HepG2 (cell line): Measurements from ENCODE around the gene TTC32. TPM values are rescaled to one million over a fixed set of nuclear protein-coding genes. Genes with fewer than 3 reads are reported as not detected.

Source experiments
- ATAC-seq: fragments of 200-7000 bp; cut with Tn5 transposase; 3 replicates; pipeline ENCODE4 v1.9.1; 2020; ENCODE audit warnings: mild to moderate bottlenecking, moderate library complexity
- BruUV-seq: library from RNA; stranded (reverse); fragments of 400-500 nt; replicated peaks from 2 replicates; lab custom pipeline; 2021; lab: Mats Ljungman, UMichigan
- CTCF ChIA-PET: fragments of 300-600 bp; formaldehyde crosslinking; extraction: SDS; loops from one replicate; lab custom pipeline; 2021; ENCODE audit warnings: low total read pairs, inconsistent platforms, low intra/inter-chr PET ratio; lab: Yijun Ruan, JAX
- POLR2A ChIA-PET: fragments of 350-600 bp; sonication (Branson Sonifier 250); formaldehyde crosslinking; loops from one replicate; lab custom pipeline; 2020; ENCODE audit warnings: antibody characterized with exemption, inconsistent platforms; lab: Yijun Ruan, JAX
- DNase-seq: peaks from one replicate; pipeline ENCODE4 v3.0.0-alpha.2; 2015; ENCODE audit warnings: low spot score
- FAIRE-seq: peaks from 3 replicates; lab custom pipeline; 2011; peaks lifted over from hg19 to GRCh38; lab: Jason Lieb, UNC
- H2AFZ ChIP-seq: one replicate; pipeline ENCODE4 v1.6.1; 2011; ENCODE audit warnings: low read length, inconsistent platforms
- H3K27ac ChIP-seq: fragments of 300-600 bp; 3 replicates; pipeline ENCODE4 v1.8.0; 2011; ENCODE audit warnings: mixed run types, mild to moderate bottlenecking, mixed read lengths, low read length, inconsistent platforms; ENCODE audit not compliant: insufficient read depth; ENCODE audit errors: extremely low read length
- H3K27me3 ChIP-seq, 2 experiments: fragments of 200-600 bp in 1 of 2; 2 replicates in 1 of 2; 3 replicates in 1 of 2; pipeline versions ENCODE4 v1.6.0 to v1.8.0; 2011; ENCODE audit warnings: low read length in 2 of 2, mild to moderate bottlenecking in 2 of 2, moderate library complexity in 2 of 2, inconsistent platforms in 1 of 2; ENCODE audit not compliant: insufficient read depth in 2 of 2, control insufficient read depth in 1 of 2
- H3K36me3 ChIP-seq, 2 experiments: fragments of 200-600 bp in 1 of 2; replicated peaks in 1 of 2; 2 replicates in 1 of 2; 3 replicates in 1 of 2; pipeline versions ENCODE4 v1.5.1 to v1.8.0; 2011; ENCODE audit warnings: low read length in 2 of 2, inconsistent platforms in 1 of 2; ENCODE audit not compliant: insufficient read depth in 2 of 2, control insufficient read depth in 1 of 2
- H3K4me1 ChIP-seq: 2 replicates; pipeline ENCODE4 v1.5.1; 2012; ENCODE audit warnings: low read length, inconsistent platforms; ENCODE audit not compliant: insufficient read depth
- H3K4me2 ChIP-seq: 2 replicates; pipeline ENCODE4 v1.6.0; 2011; ENCODE audit warnings: low read depth, low read length, inconsistent platforms
- H3K4me3 ChIP-seq, 3 experiments: fragments of 200-600 bp in 1 of 3; sonication (generic), shearing (Covaris generic) in 1 of 3; replicated peaks in 1 of 3; 2 replicates each; pipeline ENCODE4 v1.5.1; 2011 to 2016; ENCODE audit warnings: low read length in 3 of 3, inconsistent platforms in 2 of 3, low read depth in 2 of 3, mild to moderate bottlenecking in 2 of 3, control low read depth in 1 of 3, mixed read lengths in 1 of 3; ENCODE audit not compliant: insufficient read depth in 1 of 3
- H3K79me2 ChIP-seq: one replicate; pipeline ENCODE4 v1.6.1; 2011; ENCODE audit warnings: low read length, inconsistent platforms; ENCODE audit not compliant: insufficient read depth
- H3K9ac ChIP-seq: 2 replicates; pipeline ENCODE4 v1.6.0; 2011; ENCODE audit warnings: mild to moderate bottlenecking, low read depth, low read length, inconsistent platforms; ENCODE audit not compliant: insufficient read depth
- H3K9me3 ChIP-seq: 2 replicates; pipeline ENCODE4 v1.5.1; 2012; ENCODE audit warnings: mild to moderate bottlenecking, low read length
- H4K20me1 ChIP-seq: 2 replicates; pipeline ENCODE4 v1.6.0; 2011; ENCODE audit warnings: inconsistent platforms, mild to moderate bottlenecking, low read length, moderate library complexity; ENCODE audit not compliant: insufficient read depth
- ADNP ChIP-seq: sonication (generic); formaldehyde crosslinking; IDR thresholded peaks from 2 replicates; pipeline ENCODE4 v1.4.0; 2020; ENCODE audit warnings: missing genetic modification reagents
- EHMT2 ChIP-seq: fragments of 200-600 bp; sonication (generic); IDR thresholded peaks from 2 replicates; pipeline ENCODE4 v1.7.0; 2017; ENCODE audit warnings: antibody characterized with exemption, low read depth, low read length, borderline replicate concordance
- ELF4 ChIP-seq: sonication (generic); formaldehyde crosslinking; IDR thresholded peaks from 2 replicates; pipeline ENCODE4 v1.5.0; 2020; ENCODE audit warnings: missing genetic modification reagents, mild to moderate bottlenecking, moderate library complexity, borderline replicate concordance
- FOSL1 ChIP-seq: sonication (generic); formaldehyde crosslinking; IDR thresholded peaks from 2 replicates; pipeline ENCODE4 v1.9.0; 2021; ENCODE audit warnings: missing genetic modification reagents, borderline replicate concordance
- HOXA5 ChIP-seq: sonication (generic); formaldehyde crosslinking; IDR thresholded peaks from 2 replicates; pipeline ENCODE4 v1.4.0; 2020; ENCODE audit warnings: missing genetic modification reagents
- MAFG ChIP-seq: sonication (generic); formaldehyde crosslinking; IDR thresholded peaks from 2 replicates; pipeline ENCODE4 v1.5.1; 2020; ENCODE audit warnings: mild to moderate bottlenecking, missing genetic modification reagents
- MAFK ChIP-seq, 2 experiments: IDR thresholded peaks in 1 of 2; conservative IDR thresholded peaks in 1 of 2; 2 replicates each; pipeline ENCODE4 v1.6.1; 2011; ENCODE audit warnings: improper control_type of control experiment in 2 of 2, low read length in 2 of 2
- MIER2 ChIP-seq: IDR thresholded peaks from 2 replicates; pipeline ENCODE4 v1.6.1; 2016; ENCODE audit warnings: missing biosample characterization, missing genetic modification reagents
- MYC ChIP-seq: sonication (generic); formaldehyde crosslinking; IDR thresholded peaks from 2 replicates; pipeline ENCODE4 v1.9.0; 2021; ENCODE audit warnings: missing genetic modification reagents, borderline replicate concordance
- SP4 ChIP-seq: sonication (generic); formaldehyde crosslinking; IDR thresholded peaks from 2 replicates; pipeline ENCODE4 v1.8.1; 2023; ENCODE audit warnings: mild to moderate bottlenecking, missing genetic modification reagents
- YY1 ChIP-seq: IDR thresholded peaks from 2 replicates; pipeline ENCODE4 v1.6.1; 2011; ENCODE audit warnings: low read length, low read depth, moderate library complexity, mild to moderate bottlenecking; ENCODE audit not compliant: insufficient read depth, insufficient replicate concordance
- ZNF598 ChIP-seq: sonication (generic); formaldehyde crosslinking; IDR thresholded peaks from 2 replicates; pipeline ENCODE4 v1.5.1; 2020; ENCODE audit warnings: mild to moderate bottlenecking, missing genetic modification reagents, borderline replicate concordance
- ZNF619 ChIP-seq: sonication (generic); formaldehyde crosslinking; IDR thresholded peaks from 2 replicates; pipeline ENCODE4 v1.4.0; 2020; ENCODE audit warnings: mild to moderate bottlenecking, missing genetic modification reagents
- ZNF703 ChIP-seq: sonication (generic); formaldehyde crosslinking; IDR thresholded peaks from 2 replicates; pipeline ENCODE4 v1.5.1; 2020; ENCODE audit warnings: missing genetic modification reagents, mild to moderate bottlenecking, moderate library complexity, borderline replicate concordance
- ZNF780A ChIP-seq: sonication (generic); formaldehyde crosslinking; IDR thresholded peaks from 2 replicates; pipeline ENCODE4 v1.8.0; 2022; ENCODE audit warnings: mild to moderate bottlenecking, missing genetic modification reagents, moderate library complexity
- WGBS: methylation state at CpG from one replicate; pipeline ENCODE4 v1.1.6; 2017; ENCODE audit warnings: low lambda C conversion rate; 5-methylcytosine and 5-hydroxymethylcytosine counted together
- in situ Hi-C: cut with HindIII; loops from 2 replicates; pipeline ENCODE4 v1.10.0; 2017; ENCODE audit warnings: low pct_unique_long_range_greater_than_20kb; ENCODE audit not compliant: extremely low pct_ligation_motif_present
- intact Hi-C: fragments of 100-400 bp; cut with micrococcal nuclease; formaldehyde crosslinking; loops from one replicate; pipeline ENCODE4 v1.10.0; 2022; ENCODE audit not compliant: unreplicated experiment
- polyA plus RNA-seq, 8 experiments: library from polyadenylated mRNA; depleted of rRNA in 3 of 8; stranded (reverse) in 7 of 8; unstranded in 1 of 8; fragments of >200 nt; fragmentation: Illumina TruSeq in 4 of 8; extraction: Trizol in 4 of 8; gene quantifications; 2 replicates each; pipeline versions ENCODE4 v1.2.1 to v1.2.3, GENCODE V29; 2011 to 2016; ENCODE audit warnings: low read depth in 4 of 8, missing spikeins in 1 of 8, mixed read lengths in 1 of 8; ENCODE audit not compliant: insufficient read depth in 1 of 8
- total RNA-seq, 5 experiments: library from RNA; depleted of rRNA; stranded (reverse); fragments of >200 nt; fragmentation: Illumina TruSeq; extraction: Trizol; gene quantifications; 2 replicates each; pipeline ENCODE4 v1.2.3, GENCODE V29; 2016; ENCODE audit warnings: low read depth in 1 of 5
- TF ChIP-seq, protein P1 (sequence below): sonication (generic); formaldehyde crosslinking; IDR thresholded peaks from 2 replicates; pipeline ENCODE4 v1.4.0; 2020; ENCODE audit warnings: mild to moderate bottlenecking, low read depth, missing genetic modification reagents
- TF ChIP-seq, protein P2 (sequence below): sonication (generic); formaldehyde crosslinking; IDR thresholded peaks from 2 replicates; pipeline ENCODE4 v1.4.0; 2020; ENCODE audit warnings: mild to moderate bottlenecking, missing genetic modification reagents
- TF ChIP-seq, protein P3 (sequence below): IDR thresholded peaks from 2 replicates; pipeline ENCODE4 v1.6.1; 2018; ENCODE audit warnings: missing genetic modification reagents, mild to moderate bottlenecking, missing compliant biosample characterization

The TTC32 gene
- total and polyA plus RNA-seq, 2 of the 13 experiments (the other 11 are each of a cell fraction or from before 2014, with no cell fraction given): 21.6 to 38.3 TPM

DNA sequence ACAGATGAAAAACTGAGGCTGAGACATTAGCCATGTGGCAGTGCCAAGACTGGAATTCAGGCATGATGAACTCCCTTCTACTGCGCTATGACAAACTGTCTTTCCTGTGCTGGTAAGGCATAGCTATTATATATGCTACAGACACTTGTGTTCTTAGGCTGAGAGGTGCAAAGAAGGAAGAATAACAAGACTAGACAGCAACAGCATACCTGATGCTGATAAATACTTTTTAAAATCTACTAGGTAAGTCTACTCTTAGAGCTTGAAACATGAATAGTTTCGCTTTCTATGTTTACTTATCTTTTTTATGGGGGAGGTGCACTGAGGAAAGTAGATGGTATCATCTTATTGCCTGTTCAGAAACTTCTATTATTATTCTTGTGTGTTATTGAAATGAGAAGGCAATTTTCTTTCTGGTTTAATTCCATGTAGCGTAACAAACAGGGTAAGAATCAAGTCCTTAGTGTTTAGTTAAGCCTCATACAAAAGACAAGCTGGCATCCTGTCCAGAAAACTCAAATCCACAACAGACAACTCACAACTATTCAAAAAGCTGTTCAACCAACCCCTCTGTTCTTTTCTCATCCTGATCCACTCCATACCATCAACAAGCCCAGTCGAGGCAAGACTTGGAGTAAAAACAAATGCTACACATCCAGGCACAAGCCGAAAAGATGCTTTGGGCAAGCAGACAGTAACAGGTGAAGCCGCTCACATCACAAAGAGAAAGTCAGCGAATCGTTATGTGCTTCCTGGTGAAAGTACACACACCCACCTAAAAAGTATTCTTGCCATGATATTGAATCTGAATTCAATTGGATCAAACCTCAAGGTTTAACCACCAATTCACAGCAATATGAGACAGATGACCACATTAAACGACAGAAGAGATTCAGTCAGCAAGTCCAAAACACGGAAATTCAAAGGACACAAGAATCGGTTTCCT is 1.5 kb downstream of the TTC32 start:
- TSS peak; percentile 54 for BruUV-seq
- Histone ChIP-seq H3K9me3 (no peaks in the 10 kb centered on the region), H3K4me1 (peaks cover 42% of the 10 kb centered on the region), H3K36me3 (0 out of 5 replicates have a peak, but pooled peaks cover 0 to 3% of the 10 kb centered on the region in 2 experiments), H3K27ac (peak overlapping the region; percentile 95), H4K20me1 (peaks cover 15% of the 10 kb centered on the region; the same call in 1 of the 2 replicates), H3K79me2 (peaks cover 63% of the 10 kb centered on the region), H3K4me2 (peak overlapping the region; percentile 96), H3K4me3 (peak overlapping the region; percentile 87 to 89 (median 87)), H3K9ac (peak overlapping the region; percentile 97), H2AFZ (peak overlapping the region; percentile 1), H3K27me3 (no peaks in the 10 kb centered on the region; a peak in 1 of 5 replicates)
- intact Hi-C loops (loop anchor here (2.0 to 5.0 kb wide), 2 partner anchors 37 to 1098 kb away; no protein-coding TSS in a partner anchor), in situ Hi-C loops (no loop called here)
- POLR2A ChIA-PET: interaction anchor here (1.0 to 1.4 kb wide), 2 partner anchors 12 to 33 kb away, joined by 3 read pairs; no protein-coding TSS in a partner anchor
- FAIRE-seq: peak; percentile 44
- DNase-seq: peak; percentile 23
- 13% methylated on average over 11 of the region's 11 CpGs for WGBS
- CTCF ChIA-PET: no interaction called here
- no peak for ATAC-seq
- no peak for TF ChIP-seq ELF4
- TF ChIP-seq, protein P1, sequence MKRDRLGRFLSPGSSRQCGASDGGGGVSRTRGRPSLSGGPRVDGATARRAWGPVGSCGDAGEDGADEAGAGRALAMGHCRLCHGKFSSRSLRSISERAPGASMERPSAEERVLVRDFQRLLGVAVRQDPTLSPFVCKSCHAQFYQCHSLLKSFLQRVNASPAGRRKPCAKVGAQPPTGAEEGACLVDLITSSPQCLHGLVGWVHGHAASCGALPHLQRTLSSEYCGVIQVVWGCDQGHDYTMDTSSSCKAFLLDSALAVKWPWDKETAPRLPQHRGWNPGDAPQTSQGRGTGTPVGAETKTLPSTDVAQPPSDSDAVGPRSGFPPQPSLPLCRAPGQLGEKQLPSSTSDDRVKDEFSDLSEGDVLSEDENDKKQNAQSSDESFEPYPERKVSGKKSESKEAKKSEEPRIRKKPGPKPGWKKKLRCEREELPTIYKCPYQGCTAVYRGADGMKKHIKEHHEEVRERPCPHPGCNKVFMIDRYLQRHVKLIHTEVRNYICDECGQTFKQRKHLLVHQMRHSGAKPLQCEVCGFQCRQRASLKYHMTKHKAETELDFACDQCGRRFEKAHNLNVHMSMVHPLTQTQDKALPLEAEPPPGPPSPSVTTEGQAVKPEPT (CRISPR knock-in tag): no peak
- TF ChIP-seq FOSL1 (CRISPR knock-in tag): no peak
- no peak for TF ChIP-seq MAFK (conservative IDR thresholded peaks at IDR 0.05 in 1 of 2, IDR thresholded peaks at IDR 0.05 in 1 of 2; ENCODE audit: low read length in 2 of 2)
- no peak for TF ChIP-seq MIER2 (CRISPR knock-in tag)
- no peak for TF ChIP-seq SP4 (CRISPR knock-in tag)
- no peak for TF ChIP-seq MAFG (CRISPR knock-in tag)
- TF ChIP-seq ZNF619 (CRISPR knock-in tag): no peak
- TF ChIP-seq ADNP: no peak
- TF ChIP-seq ZNF780A (CRISPR knock-in tag): no peak
- no peak for TF ChIP-seq YY1
- no peak for TF ChIP-seq ZNF598
- TF ChIP-seq HOXA5 (CRISPR knock-in tag): 0 out of 2 replicates have a peak, but pooled peaks have one; percentile 22
- no peak for TF ChIP-seq MYC (CRISPR knock-in tag)
- TF ChIP-seq ZNF703 (CRISPR knock-in tag): no peak
- TF ChIP-seq, protein P2, sequence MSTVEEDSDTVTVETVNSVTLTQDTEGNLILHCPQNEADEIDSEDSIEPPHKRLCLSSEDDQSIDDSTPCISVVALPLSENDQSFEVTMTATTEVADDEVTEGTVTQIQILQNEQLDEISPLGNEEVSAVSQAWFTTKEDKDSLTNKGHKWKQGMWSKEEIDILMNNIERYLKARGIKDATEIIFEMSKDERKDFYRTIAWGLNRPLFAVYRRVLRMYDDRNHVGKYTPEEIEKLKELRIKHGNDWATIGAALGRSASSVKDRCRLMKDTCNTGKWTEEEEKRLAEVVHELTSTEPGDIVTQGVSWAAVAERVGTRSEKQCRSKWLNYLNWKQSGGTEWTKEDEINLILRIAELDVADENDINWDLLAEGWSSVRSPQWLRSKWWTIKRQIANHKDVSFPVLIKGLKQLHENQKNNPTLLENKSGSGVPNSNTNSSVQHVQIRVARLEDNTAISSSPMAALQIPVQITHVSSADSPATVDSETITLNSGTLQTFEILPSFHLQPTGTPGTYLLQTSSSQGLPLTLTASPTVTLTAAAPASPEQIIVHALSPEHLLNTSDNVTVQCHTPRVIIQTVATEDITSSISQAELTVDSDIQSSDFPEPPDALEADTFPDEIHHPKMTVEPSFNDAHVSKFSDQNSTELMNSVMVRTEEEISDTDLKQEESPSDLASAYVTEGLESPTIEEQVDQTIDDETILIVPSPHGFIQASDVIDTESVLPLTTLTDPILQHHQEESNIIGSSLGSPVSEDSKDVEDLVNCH: no peak
- TF ChIP-seq, protein P3, sequence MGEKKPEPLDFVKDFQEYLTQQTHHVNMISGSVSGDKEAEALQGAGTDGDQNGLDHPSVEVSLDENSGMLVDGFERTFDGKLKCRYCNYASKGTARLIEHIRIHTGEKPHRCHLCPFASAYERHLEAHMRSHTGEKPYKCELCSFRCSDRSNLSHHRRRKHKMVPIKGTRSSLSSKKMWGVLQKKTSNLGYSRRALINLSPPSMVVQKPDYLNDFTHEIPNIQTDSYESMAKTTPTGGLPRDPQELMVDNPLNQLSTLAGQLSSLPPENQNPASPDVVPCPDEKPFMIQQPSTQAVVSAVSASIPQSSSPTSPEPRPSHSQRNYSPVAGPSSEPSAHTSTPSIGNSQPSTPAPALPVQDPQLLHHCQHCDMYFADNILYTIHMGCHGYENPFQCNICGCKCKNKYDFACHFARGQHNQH (CRISPR knock-in tag): no peak
- TF ChIP-seq EHMT2: no peak
